ENCODE results near the gene MAB21L1. TPM values are rescaled to one million over a fixed set of nuclear protein-coding genes. Genes with fewer than 3 reads are reported as not detected.

MAB21L1 gene
- total RNA-seq, 1 experiment from 2014 or later: not detected

GRCh38 chr13:35465371-35465770 lies 11.1 kb downstream of the MAB21L1 start (continued):
- TF ChIP-seq ZBTB33 (IDR thresholded peaks at IDR 0.05; ENCODE audit: extremely low read depth, insufficient replicate concordance, low read length) (no peak), ZNF274 (IDR thresholded peaks at IDR 0.05; ENCODE audit: low read depth, low read length) (no peak), YY1 (IDR thresholded peaks at IDR 0.05; ENCODE audit: extremely low read depth, insufficient replicate concordance, low read depth, low read length) (no peak), FOSL1 (IDR thresholded peaks at IDR 0.05; ENCODE audit: low read depth) (no peak), REST (IDR thresholded peaks at IDR 0.05; ENCODE audit: low read depth) (no peak), EZH2 (IDR thresholded peaks at IDR 0.05) (no peak), ZFX (IDR thresholded peaks at IDR 0.05) (no peak), CBX3 (IDR thresholded peaks at IDR 0.05; ENCODE audit: low read depth) (no peak), JUND (IDR thresholded peaks at IDR 0.05) (no peak)

- BruUV-seq (replicated peaks): no TSS peak
- Histone ChIP-seq H2AFZ (ENCODE audit: low read depth, low read length, poor library complexity, severe bottlenecking) (no peak overlapping the region), H3K4me2 (ENCODE audit: low read length) (no peak overlapping the region), H4K20me1 (ENCODE audit: insufficient read depth) (no peaks in the 10 kb centered on the region; the same call in 1 of the 2 replicates), H3K4me3 (replicated peaks in 1 of 2; ENCODE audit: low read depth in 1 of 2, low read length in 2 of 2) (no peak overlapping the region), H3K79me2 (ENCODE audit: insufficient read depth, low read length) (no peaks in the 10 kb centered on the region), H3K36me3 (ENCODE audit: control insufficient read depth in 1 of 2, insufficient read depth in 2 of 2, low read length in 2 of 2) (no peaks in the 10 kb centered on the region), H3K27me3 (ENCODE audit: insufficient read depth, low read length) (no peaks in the 10 kb centered on the region), H3K9me2 (ENCODE audit: insufficient read depth) (no peaks in the 10 kb centered on the region), H3K9me3 (ENCODE audit: control insufficient read depth in 1 of 2, insufficient read depth in 1 of 2, low read depth in 1 of 2, low read length in 2 of 2) (no peaks in the 10 kb centered on the region), H3K4me1 (ENCODE audit: control insufficient read depth in 1 of 2, insufficient read depth in 2 of 2, low read length in 2 of 2) (no peaks in the 10 kb centered on the region), H3K9ac (ENCODE audit: low read length) (no peak overlapping the region), H3K27ac (ENCODE audit: low read depth, low read length) (no peak overlapping the region)
- ChIA-PET CTCF (no interaction called here), POLR2A (no interaction called here), RAD21 (ENCODE audit: low non-redundant PET in 1 of 2, low total read pairs in 2 of 2, uncharacterized antibody in 2 of 2, unreplicated experiment in 2 of 2) (no interaction called here)
- intact Hi-C loops (cut with micrococcal nuclease): no loop called here
- no peak for DNase-seq (ENCODE audit: low read depth, low spot score)
- TF ChIP-seq EZH2 (IDR thresholded peaks at IDR 0.05) (no peak), SP1 (IDR thresholded peaks at IDR 0.05; ENCODE audit: low read depth) (no peak), ELF1 (IDR thresholded peaks at IDR 0.05; ENCODE audit: borderline replicate concordance, low read depth) (no peak)
- ATAC-seq: no peak
Measured at GRCh38 chr13:35460061-35460460, 16.4 kb downstream of the MAB21L1 start.
